GM21529 (cell line): Measurements from ENCODE around the gene ATP2A2.
"Not testable (repeated sequence)": the region's sequence is repeated elsewhere in the genome, so short reads cannot be mapped to it uniquely, and the experiment has no call there.

ENCODE experiments used
- ATAC-seq: cut with Tn5 transposase; IDR thresholded peaks from one replicate; pipeline ENCODE4 v1.9.1; 2021; ENCODE audit not compliant: unreplicated experiment

ATP2A2 gene

DNA sequence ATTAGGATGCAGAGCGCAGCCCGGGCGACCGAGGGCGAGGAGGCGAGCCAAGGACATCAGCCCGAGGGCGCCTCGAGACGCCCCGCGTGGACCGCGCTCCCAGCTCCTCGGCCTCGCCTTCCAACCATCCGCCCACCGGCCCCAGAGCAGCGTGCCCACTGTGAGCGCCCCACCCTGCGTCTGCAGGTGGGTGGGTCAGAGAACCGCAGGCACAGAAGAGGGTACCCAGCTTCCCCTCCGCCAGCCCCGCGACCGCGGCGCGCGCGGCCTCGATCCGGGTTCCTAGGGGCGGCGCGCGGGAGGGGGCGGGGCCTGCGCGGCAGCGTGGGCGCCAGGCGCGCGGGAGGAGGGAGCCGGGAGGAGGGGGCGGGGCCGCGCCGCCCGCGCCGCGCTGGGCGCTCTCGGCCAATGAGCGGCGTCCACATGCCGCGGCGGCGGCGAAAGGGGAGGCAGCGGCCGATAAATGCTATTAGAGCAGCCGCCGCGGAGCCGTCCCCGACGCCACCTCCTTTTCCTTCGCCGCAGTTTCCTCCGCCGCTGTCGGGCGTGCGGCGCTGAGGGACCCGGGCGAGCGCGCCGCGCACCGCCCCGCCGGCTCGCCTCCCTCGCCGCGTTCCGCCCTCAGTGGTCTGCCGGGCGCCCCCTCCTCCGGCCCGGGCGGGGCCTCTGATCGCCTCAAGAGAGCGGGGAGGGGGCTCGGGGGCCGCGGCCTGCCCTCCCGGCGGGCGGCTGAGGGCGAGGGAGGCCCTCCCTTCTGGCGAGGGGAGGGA lies at the start of gene ATP2A2:
Gene ATP2A2, plus strand, starts transcription at position 469 of the 770 bp plus-strand sequence. CDS start 543 bp downstream, outside the sequence.
- peak; percentile 76 for ATAC-seq

- ATAC-seq: no peak
Measured at GRCh38 chr12:110233212-110233903, 47.7 kb upstream of the ATP2A2 start.

- no peak for ATAC-seq
Measured at GRCh38 chr12:110234331-110234751, 46.7 kb upstream of the ATP2A2 start.

DNA sequence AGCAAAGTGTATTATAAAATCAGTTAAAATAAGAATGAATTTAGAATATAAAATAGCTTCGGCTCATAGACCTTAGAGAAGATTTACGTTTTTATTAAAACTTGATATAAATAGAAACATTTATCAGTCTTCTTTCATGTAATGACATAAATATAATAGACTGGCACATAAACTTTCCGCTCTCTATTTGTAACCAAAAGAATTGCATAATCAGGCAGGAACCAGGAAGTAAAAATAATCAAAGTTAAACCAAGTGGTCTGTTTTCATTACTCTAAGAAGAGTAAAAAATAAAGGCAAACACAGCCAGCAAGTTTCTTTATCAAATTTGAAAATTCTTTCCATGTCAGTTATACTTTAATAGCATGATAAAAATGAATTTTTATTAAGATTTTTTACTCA lies 46.3 kb upstream of the ATP2A2 start:
- ATAC-seq: no peak

DNA sequence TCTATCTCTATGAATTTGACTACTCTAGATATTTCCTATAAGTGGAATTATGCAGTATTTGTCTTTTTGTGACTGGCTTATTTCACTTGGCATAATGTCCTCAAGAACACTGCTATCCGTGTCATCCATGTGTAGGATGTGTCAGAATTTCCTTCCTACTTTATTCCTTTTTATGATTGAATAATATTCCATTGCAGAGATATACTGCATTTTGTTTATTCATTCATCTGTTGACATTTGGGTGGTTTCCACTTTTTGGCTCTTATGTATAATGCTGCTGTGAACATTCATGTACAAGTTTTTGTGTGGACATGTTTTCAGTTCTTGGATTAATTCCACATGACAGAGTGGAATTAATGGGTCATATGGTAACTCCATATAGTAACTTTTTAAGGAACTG lies 45.7 kb upstream of the ATP2A2 start:
- no peak for ATAC-seq

- ATAC-seq: no peak
Measured at GRCh38 chr12:110243227-110243626, 37.8 kb upstream of the ATP2A2 start.

GRCh38 chr12:110244372-110244771 lies 36.7 kb upstream of the ATP2A2 start:
- ATAC-seq: no peak

DNA sequence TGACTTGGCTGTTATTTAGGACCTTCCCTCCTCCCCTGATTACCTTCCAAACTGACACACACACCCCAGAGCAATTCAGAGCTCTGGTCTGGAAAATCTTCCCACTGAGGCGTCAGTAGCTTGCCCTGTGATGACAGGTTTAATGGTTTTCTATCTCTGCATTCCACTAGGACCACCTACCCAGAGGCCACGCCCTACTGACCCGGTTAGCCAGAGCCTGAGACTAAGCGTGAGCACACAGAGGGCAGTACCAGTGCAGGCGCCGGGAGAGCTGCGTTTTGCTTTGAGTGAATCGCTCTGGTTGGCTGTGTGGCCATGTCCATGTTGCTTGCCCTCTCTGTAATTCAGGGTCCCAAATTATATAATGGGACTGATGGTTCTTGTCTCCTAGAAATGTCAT lies 36.2 kb upstream of the ATP2A2 start:
- ATAC-seq: no peak

GRCh38 chr12:110245369-110245772 lies 35.7 kb upstream of the ATP2A2 start:
- no peak for ATAC-seq

GRCh38 chr12:110246636-110247339 lies 34.3 kb upstream of the ATP2A2 start:
- no peak for ATAC-seq

GRCh38 chr12:110247340-110248095 lies 33.5 kb upstream of the ATP2A2 start:
- no peak for ATAC-seq

- ATAC-seq: no peak
Measured at GRCh38 chr12:110248096-110248447, 33.0 kb upstream of the ATP2A2 start.

GRCh38 chr12:110249105-110249504 lies 31.9 kb upstream of the ATP2A2 start:
- ATAC-seq: no peak

- ATAC-seq: no peak
Measured at GRCh38 chr12:110249716-110250225, 31.3 kb upstream of the ATP2A2 start.

DNA sequence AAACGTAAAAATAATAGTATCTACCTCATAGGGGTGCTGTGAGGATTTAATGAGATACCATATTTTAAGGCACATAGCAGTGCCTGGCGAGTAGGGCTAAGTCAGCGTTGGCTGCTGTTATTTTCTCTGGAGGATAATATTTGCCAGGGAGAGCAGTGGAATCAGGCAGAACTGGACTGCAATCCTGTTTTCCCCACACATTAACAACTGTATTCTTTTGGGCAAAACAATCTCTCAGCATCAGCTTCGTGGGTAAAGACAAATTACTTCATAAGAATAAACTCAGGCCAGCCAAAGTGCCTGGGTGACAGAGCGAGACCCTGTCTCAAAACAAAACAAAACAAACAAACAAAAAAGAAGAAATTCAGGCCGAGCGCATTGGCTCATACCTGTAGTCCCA lies 29.7 kb upstream of the ATP2A2 start:
- ATAC-seq: no peak

GRCh38 chr12:110252716-110253115 lies 28.3 kb upstream of the ATP2A2 start:
- no peak for ATAC-seq

- ATAC-seq: no peak
Measured at GRCh38 chr12:110253176-110253575, 27.9 kb upstream of the ATP2A2 start.

GRCh38 chr12:110254971-110255540 lies 26.0 kb upstream of the ATP2A2 start:
- ATAC-seq: no peak

DNA sequence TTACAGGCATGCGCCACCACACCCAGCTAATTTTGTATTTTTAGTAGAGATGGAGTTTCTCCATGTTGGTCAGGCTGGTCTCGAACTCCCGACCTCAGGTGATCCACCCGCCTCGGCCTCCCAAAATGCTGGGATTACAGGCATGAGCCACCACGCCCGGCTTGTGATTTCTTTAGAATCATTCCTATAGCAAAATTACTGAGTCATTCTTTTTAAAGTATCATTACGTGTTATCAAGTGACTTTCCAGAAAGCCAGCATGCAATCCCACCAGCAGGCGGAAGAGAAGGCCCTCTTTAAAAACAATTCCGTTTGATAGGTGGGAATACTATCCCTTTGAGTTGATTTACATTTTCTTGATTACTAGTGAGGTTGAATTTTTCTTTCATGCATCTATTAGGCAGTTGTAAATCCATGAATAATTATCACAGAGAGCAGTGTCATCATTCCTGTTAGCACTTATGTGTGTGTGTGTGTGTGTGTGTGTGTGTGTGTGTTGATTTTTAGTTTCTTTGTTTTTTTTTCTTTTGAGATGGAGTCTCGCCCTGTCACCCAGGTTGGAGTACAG lies 25.1 kb upstream of the ATP2A2 start:
- not testable (repeated sequence) for ATAC-seq

DNA sequence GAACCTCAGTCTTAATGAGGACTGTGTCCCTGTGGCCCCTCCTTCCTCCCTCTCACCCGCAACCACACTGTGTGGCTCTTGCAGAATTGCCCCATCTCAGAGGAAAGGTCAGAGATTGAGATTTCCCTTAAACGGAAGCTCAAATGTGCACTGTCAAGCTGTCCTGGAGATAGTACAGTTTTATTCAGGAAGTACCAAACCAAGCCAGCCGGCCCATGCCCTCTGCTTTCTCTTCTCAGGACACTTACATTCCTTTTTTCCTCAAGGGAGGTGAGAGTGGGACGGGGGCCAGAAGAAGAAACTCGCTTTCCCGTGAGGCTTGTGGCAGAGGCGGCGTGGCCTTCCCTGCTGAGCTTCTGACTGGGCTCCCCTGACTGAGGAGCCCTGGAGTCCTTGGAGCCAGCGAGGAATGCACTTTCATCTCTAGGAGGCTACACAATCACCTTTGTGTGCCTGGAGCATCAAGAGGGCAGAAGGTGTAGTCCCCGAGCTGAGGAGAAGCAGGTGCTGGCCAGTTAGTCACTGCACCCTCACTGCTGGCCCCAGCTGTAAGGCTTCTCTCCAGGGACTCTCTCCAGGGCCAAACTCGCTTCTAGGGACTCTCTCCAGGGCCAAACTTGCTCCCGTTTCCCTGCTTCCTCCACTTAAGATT lies 24.1 kb upstream of the ATP2A2 start:
- no peak for ATAC-seq
